ENCODE results near the gene NKAIN2.

GRCh38 chr6:123838505-123839234, 35.0 kb downstream of the NKAIN2 start:
- no peak for TF ChIP-seq POLR2AphosphoS5 (IDR thresholded peaks at IDR 0.05)
- no peak for TF ChIP-seq CTCF (IDR thresholded peaks at IDR 0.05)
- no peak for TF ChIP-seq POLR2A (IDR thresholded peaks at IDR 0.05)

Data from sigmoid colon (tissue), 4 donors.